ENCODE measurements around the gene HOMER3.

GRCh38 chr19:18961767-18962620 is 21.0 kb upstream of the HOMER3 start:
- no peak for TF ChIP-seq CHD2 (IDR thresholded peaks at IDR 0.05; ENCODE audit: low read depth, low read length)
- TF ChIP-seq CEBPB (tag; IDR thresholded peaks at IDR 0.05), result no peak
- TF ChIP-seq, protein P1, sequence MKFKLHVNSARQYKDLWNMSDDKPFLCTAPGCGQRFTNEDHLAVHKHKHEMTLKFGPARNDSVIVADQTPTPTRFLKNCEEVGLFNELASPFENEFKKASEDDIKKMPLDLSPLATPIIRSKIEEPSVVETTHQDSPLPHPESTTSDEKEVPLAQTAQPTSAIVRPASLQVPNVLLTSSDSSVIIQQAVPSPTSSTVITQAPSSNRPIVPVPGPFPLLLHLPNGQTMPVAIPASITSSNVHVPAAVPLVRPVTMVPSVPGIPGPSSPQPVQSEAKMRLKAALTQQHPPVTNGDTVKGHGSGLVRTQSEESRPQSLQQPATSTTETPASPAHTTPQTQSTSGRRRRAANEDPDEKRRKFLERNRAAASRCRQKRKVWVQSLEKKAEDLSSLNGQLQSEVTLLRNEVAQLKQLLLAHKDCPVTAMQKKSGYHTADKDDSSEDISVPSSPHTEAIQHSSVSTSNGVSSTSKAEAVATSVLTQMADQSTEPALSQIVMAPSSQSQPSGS (CRISPR knock-in tag; IDR thresholded peaks at IDR 0.05), result no peak
- no peak for TF ChIP-seq ZNF274 (IDR thresholded peaks at IDR 0.05; ENCODE audit: borderline replicate concordance, low read depth, low read length)
- TF ChIP-seq, protein P2, sequence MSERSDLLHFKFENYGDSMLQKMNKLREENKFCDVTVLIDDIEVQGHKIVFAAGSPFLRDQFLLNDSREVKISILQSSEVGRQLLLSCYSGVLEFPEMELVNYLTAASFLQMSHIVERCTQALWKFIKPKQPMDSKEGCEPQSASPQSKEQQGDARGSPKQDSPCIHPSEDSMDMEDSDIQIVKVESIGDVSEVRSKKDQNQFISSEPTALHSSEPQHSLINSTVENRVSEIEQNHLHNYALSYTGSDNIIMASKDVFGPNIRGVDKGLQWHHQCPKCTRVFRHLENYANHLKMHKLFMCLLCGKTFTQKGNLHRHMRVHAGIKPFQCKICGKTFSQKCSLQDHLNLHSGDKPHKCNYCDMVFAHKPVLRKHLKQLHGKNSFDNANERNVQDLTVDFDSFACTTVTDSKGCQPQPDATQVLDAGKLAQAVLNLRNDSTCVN (CRISPR knock-in tag; IDR thresholded peaks at IDR 0.05), result no peak
- TF ChIP-seq, protein P3, sequence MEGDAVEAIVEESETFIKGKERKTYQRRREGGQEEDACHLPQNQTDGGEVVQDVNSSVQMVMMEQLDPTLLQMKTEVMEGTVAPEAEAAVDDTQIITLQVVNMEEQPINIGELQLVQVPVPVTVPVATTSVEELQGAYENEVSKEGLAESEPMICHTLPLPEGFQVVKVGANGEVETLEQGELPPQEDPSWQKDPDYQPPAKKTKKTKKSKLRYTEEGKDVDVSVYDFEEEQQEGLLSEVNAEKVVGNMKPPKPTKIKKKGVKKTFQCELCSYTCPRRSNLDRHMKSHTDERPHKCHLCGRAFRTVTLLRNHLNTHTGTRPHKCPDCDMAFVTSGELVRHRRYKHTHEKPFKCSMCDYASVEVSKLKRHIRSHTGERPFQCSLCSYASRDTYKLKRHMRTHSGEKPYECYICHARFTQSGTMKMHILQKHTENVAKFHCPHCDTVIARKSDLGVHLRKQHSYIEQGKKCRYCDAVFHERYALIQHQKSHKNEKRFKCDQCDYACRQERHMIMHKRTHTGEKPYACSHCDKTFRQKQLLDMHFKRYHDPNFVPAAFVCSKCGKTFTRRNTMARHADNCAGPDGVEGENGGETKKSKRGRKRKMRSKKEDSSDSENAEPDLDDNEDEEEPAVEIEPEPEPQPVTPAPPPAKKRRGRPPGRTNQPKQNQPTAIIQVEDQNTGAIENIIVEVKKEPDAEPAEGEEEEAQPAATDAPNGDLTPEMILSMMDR (IDR thresholded peaks at IDR 0.05 in 2 of 3, conservative IDR thresholded peaks at IDR 0.05 in 1 of 3; ENCODE audit: insufficient read depth in 2 of 3, low read depth in 1 of 3, low read length in 3 of 3), result no peak
- TF ChIP-seq TSC22D4 (tag; IDR thresholded peaks at IDR 0.05), result no peak
- no peak for TF ChIP-seq POLR2A (conservative IDR thresholded peaks at IDR 0.05)
